Caco-2 (cell line): Measurements from ENCODE around the gene PRKAG2. TPM values are rescaled to one million over a fixed set of nuclear protein-coding genes. Genes with fewer than 3 reads are reported as not detected.
"Not testable (repeated sequence)": the region's sequence is repeated elsewhere in the genome, so short reads cannot be mapped to it uniquely, and the experiment has no call there.

Experiments
- BruUV-seq: library from RNA; stranded (reverse); fragments of 400-500 nt; replicated peaks from 2 replicates; lab custom pipeline; 2021; lab: Mats Ljungman, UMichigan
- CTCF ChIA-PET: fragments of 300-600 bp; sonication (Branson Sonifier 250); formaldehyde crosslinking; loops from one replicate; lab custom pipeline; 2022; ENCODE audit warnings: antibody characterized with exemption; lab: Charles Lee
- POLR2A ChIA-PET: fragments of 300-600 bp; sonication (Branson Sonifier 250); formaldehyde crosslinking; loops from one replicate; lab custom pipeline; 2022; ENCODE audit warnings: antibody characterized with exemption; lab: Charles Lee
- DNase-seq, 2 experiments: peaks; one replicate each; pipeline versions ENCODE4 v3.0.0 to v3.0.0-alpha.2; 2020 to 2022
- H3K27me3 ChIP-seq: replicated peaks from 2 replicates; pipeline ENCODE4 v1.6.0; 2011; ENCODE audit warnings: low read length; ENCODE audit not compliant: control insufficient read depth, insufficient read depth
- H3K36me3 ChIP-seq: 2 replicates; pipeline ENCODE4 v1.5.1; 2011; ENCODE audit warnings: low read length; ENCODE audit not compliant: control insufficient read depth, insufficient read depth
- H3K4me1 ChIP-seq: fragments of 250-450 bp; sonication (Bioruptor Pico); 2 replicates; pipeline ENCODE4 v1.5.1; 2020; ENCODE audit warnings: mild to moderate bottlenecking
- H3K4me3 ChIP-seq: 2 replicates; pipeline ENCODE4 v1.5.1; 2011; ENCODE audit warnings: low read depth, mild to moderate bottlenecking, control low read depth, low read length
- H3K9me3 ChIP-seq: fragments of 250-450 bp; sonication (Bioruptor Pico); 2 replicates; pipeline ENCODE4 v1.5.1; 2020; ENCODE audit warnings: mild to moderate bottlenecking, moderate library complexity
- H3K27ac Mint-ChIP-seq: one replicate; pipeline ENCODE4 v1.8.0; 2022; ENCODE audit warnings: mixed read lengths; ENCODE audit not compliant: unreplicated experiment
- H3K27me3 Mint-ChIP-seq: one replicate; pipeline ENCODE4 v1.8.0; 2022; ENCODE audit warnings: mixed read lengths; ENCODE audit not compliant: insufficient read depth, unreplicated experiment
- H3K36me3 Mint-ChIP-seq: one replicate; pipeline ENCODE4 v1.8.0; 2022; ENCODE audit warnings: mild to moderate bottlenecking, mixed read lengths; ENCODE audit not compliant: insufficient read depth, unreplicated experiment
- H3K4me1 Mint-ChIP-seq: one replicate; pipeline ENCODE4 v1.8.0; 2022; ENCODE audit warnings: low read depth, mixed read lengths; ENCODE audit not compliant: unreplicated experiment
- H3K4me3 Mint-ChIP-seq: one replicate; pipeline ENCODE4 v1.8.0; 2022; ENCODE audit warnings: mild to moderate bottlenecking, moderate library complexity, mixed read lengths; ENCODE audit not compliant: unreplicated experiment
- H3K9me3 Mint-ChIP-seq: one replicate; pipeline ENCODE4 v1.8.0; 2022; ENCODE audit warnings: mixed read lengths; ENCODE audit not compliant: unreplicated experiment
- CTCF ChIP-seq, 2 experiments: fragments of 200-600 bp in 1 of 2; IDR thresholded peaks; 1 replicate in 1 of 2; 2 replicates in 1 of 2; pipeline versions ENCODE4 v1.5.1 to v1.8.0; 2011 to 2022; ENCODE audit warnings: antibody characterized with exemption in 1 of 2, control low read depth in 1 of 2, inconsistent platforms in 1 of 2, low read depth in 1 of 2, low read length in 1 of 2, mild to moderate bottlenecking in 1 of 2, moderate library complexity in 1 of 2; ENCODE audit not compliant: insufficient read depth in 1 of 2, severe bottlenecking in 1 of 2, unreplicated experiment in 1 of 2
- intact Hi-C: fragments of 100-400 bp; cut with micrococcal nuclease; formaldehyde crosslinking; loops from one replicate; pipeline ENCODE4 v1.10.0; 2022; ENCODE audit not compliant: unreplicated experiment
- total RNA-seq: library from RNA; stranded (reverse); gene quantifications from 2 replicates; pipeline ENCODE4 v1.2.3, GENCODE V29; 2022

PRKAG2 gene
- total RNA-seq, 1 experiment from 2014 or later = 15.9 TPM

GRCh38 chr7:151537818-151538561 lies 338.9 kb downstream of the PRKAG2 start:
- no peak overlapping the region for H3K4me3 Mint-ChIP-seq
- no peaks in the 10 kb centered on the region for H3K4me1 Mint-ChIP-seq
- no peak for TF ChIP-seq CTCF (IDR thresholded peaks at IDR 0.05; ENCODE audit: insufficient read depth in 1 of 2, low read depth in 1 of 2, low read length in 1 of 2, severe bottlenecking in 1 of 2, unreplicated experiment in 1 of 2)
- no TSS peak for BruUV-seq
- ChIA-PET POLR2A (no interaction called here), CTCF (interaction anchor here (0.5 kb wide), 1 partner anchor 439 kb away, joined by 6 read pairs; no protein-coding TSS in a partner anchor)
- peaks cover 5% of the 10 kb centered on the region for H3K36me3 Mint-ChIP-seq
- H3K27me3 ChIP-seq = no peaks in the 10 kb centered on the region
- no peak overlapping the region for H3K4me3 ChIP-seq
- no peaks in the 10 kb centered on the region for H3K4me1 ChIP-seq
- no peak overlapping the region for H3K27ac Mint-ChIP-seq
- H3K36me3 ChIP-seq = no peaks in the 10 kb centered on the region
- H3K9me3 ChIP-seq = no peaks in the 10 kb centered on the region
- peaks cover 20% of the 10 kb centered on the region for H3K9me3 Mint-ChIP-seq
- no peak for DNase-seq
- intact Hi-C loops = loop anchor here (2.0 kb wide), 1 partner anchor 17 kb away; no protein-coding TSS in a partner anchor
- no peaks in the 10 kb centered on the region for H3K27me3 Mint-ChIP-seq

- H3K27ac Mint-ChIP-seq, H3K27me3 Mint-ChIP-seq, H3K4me3 Mint-ChIP-seq, H3K9me3 ChIP-seq, DNase-seq, H3K27me3 ChIP-seq, BruUV-seq, POLR2A ChIA-PET, H3K4me1 ChIP-seq, H3K4me1 Mint-ChIP-seq, H3K36me3 ChIP-seq, CTCF ChIA-PET, intact Hi-C loops, H3K4me3 ChIP-seq: not testable (repeated sequence)
- peaks cover 10% of the 10 kb centered on the region for H3K36me3 Mint-ChIP-seq
- peaks cover 30% of the 10 kb centered on the region for H3K9me3 Mint-ChIP-seq
Measured at GRCh38 chr7:151536178-151536577, 340.7 kb downstream of the PRKAG2 start.

- Histone ChIP-seq H3K9me3 (peaks cover 11% of the 10 kb centered on the region; the same call in 1 of the 2 replicates), H3K4me3 (no peak overlapping the region), H3K27me3 (no peaks in the 10 kb centered on the region), H3K4me1 (no peaks in the 10 kb centered on the region), H3K36me3 (no peaks in the 10 kb centered on the region)
- Mint-ChIP-seq H3K27me3 (no peaks in the 10 kb centered on the region), H3K36me3 (peaks cover 5% of the 10 kb centered on the region), H3K4me3 (no peak overlapping the region), H3K4me1 (no peaks in the 10 kb centered on the region), H3K9me3 (peaks cover 32% of the 10 kb centered on the region), H3K27ac (no peak overlapping the region)
- no TSS peak for BruUV-seq
- CTCF ChIA-PET = no interaction called here
- TF ChIP-seq CTCF (IDR thresholded peaks at IDR 0.05; ENCODE audit: insufficient read depth in 1 of 2, low read depth in 1 of 2, low read length in 1 of 2, severe bottlenecking in 1 of 2, unreplicated experiment in 1 of 2) = no peak
- POLR2A ChIA-PET = no interaction called here
- no peak for DNase-seq
- intact Hi-C loops = no loop called here
Measured at GRCh38 chr7:151529842-151530241, 347.1 kb downstream of the PRKAG2 start.
